ENCODE data around the gene DHX30. TPM values are rescaled to one million over a fixed set of nuclear protein-coding genes. Genes with fewer than 3 reads are reported as not detected.

Gene DHX30
- total and polyA plus RNA-seq, 8 donors: 22.6 to 56.2 (median 43.9) TPM

DNA sequence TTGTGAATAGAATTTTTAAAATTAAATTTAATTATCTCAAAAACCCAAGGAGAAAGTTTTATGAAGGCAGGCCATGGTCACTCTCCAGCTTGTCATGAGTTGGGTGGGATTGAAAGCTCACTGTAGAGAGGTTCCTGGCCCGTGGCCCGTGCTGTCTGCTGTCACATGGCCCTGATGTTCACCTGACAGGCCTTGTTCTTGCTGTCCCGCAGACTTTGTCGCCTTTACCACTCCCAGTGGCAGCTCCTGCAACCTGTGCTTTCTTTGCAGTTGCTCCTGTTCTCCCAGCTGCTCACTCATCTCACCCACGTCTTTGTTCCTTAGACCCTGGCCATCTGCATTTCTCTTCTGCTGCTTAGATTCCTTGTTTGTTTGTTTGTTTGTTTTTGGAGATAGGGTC is 35.6 kb downstream of the DHX30 start:
- intact Hi-C loops (cut with DNase I; ENCODE audit: low total_unique reads): loop anchor here (5.0 kb wide), 2 partner anchors 154 to 319 kb away; no protein-coding TSS in a partner anchor
- no peak for TF ChIP-seq EP300 (IDR thresholded peaks at IDR 0.05)
- TF ChIP-seq POLR2A (IDR thresholded peaks at IDR 0.05): no peak
- no peak for TF ChIP-seq POLR2AphosphoS5 (IDR thresholded peaks at IDR 0.05)
- TF ChIP-seq CTCF (IDR thresholded peaks at IDR 0.05): no peak

DNA sequence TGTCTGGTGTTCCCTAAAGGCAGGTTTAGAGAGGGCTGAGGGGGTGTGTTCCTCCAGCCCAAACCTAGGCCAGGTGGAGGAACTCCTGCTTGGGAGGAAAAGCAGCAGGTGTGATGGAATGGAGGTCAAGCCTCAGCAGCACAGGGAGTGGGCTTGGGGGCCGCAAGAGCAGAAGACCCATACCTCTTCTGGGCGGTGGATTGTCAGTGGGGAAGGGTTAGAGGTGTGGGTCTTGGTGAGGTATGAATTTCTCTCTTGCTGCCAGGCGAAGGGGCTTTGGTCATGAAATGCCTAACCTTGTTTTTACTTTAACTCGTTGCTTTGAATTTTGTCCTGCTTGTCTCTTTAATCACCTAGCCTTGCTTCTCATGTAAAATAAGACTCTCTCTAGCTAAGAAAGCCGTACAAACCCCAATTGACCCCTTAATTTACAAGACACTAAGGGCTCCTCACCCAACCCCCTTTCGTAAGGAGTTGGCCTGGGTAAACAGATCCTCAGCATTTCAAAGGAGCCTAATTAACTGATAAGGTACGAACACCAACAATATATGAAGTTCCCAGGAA is 38.9 kb downstream of the DHX30 start:
- intact Hi-C loops (cut with DNase I; ENCODE audit: low total_unique reads): no loop called here
- peaks cover 0 to 6% (median 0%) of the 10 kb centered on the region in 4 donors for H3K4me1 ChIP-seq
- no peaks in the 10 kb centered on the region for H3K9me3 ChIP-seq
- no peak overlapping the region for H3K4me3 ChIP-seq
- no peak overlapping the region for H3K27ac ChIP-seq
- DNase-seq: no peak
- H3K36me3 ChIP-seq: peaks cover 72 to 100% (median 100%) of the 10 kb centered on the region in 4 donors
- 71 to 79% (median 72%) methylated on average over 7 of the region's 7 CpGs for WGBS, 5 donors
- TF ChIP-seq POLR2A (IDR thresholded peaks at IDR 0.05) (no peak), POLR2AphosphoS5 (IDR thresholded peaks at IDR 0.05) (no peak), CTCF (IDR thresholded peaks at IDR 0.05) (no peak), EP300 (IDR thresholded peaks at IDR 0.05) (no peak)
- H3K27me3 ChIP-seq: no peaks in the 10 kb centered on the region

More for the DNA sequence above, 35.6 kb downstream of the DHX30 start:
- DNase-seq: no peak
- H3K27me3 ChIP-seq: no peaks in the 10 kb centered on the region
- no peak overlapping the region for H3K4me3 ChIP-seq
- no peaks in the 10 kb centered on the region for H3K9me3 ChIP-seq
- H3K36me3 ChIP-seq: peaks cover 78 to 100% (median 100%) of the 10 kb centered on the region in 4 donors
- WGBS, 5 donors: 89 to 93% (median 91%) methylated on average over 5 of the region's 5 CpGs
- peaks cover 0 to 6% (median 0%) of the 10 kb centered on the region in 4 donors for H3K4me1 ChIP-seq
- no peak overlapping the region for H3K27ac ChIP-seq

GRCh38 chr3:47846186-47846879 is 43.4 kb downstream of the DHX30 start:
- TF ChIP-seq POLR2AphosphoS5 (IDR thresholded peaks at IDR 0.05) (no peak), CTCF (IDR thresholded peaks at IDR 0.05) (no peak), POLR2A (IDR thresholded peaks at IDR 0.05) (no peak), EP300 (IDR thresholded peaks at IDR 0.05) (no peak)

GRCh38 chr3:47846880-47847248 is 43.9 kb downstream of the DHX30 start:
- no peak overlapping the region for H3K4me3 ChIP-seq
- intact Hi-C loops (cut with DNase I; ENCODE audit: low total_unique reads): no loop called here
- peaks cover 0 to 8% (median 1%) of the 10 kb centered on the region in 4 donors for H3K4me1 ChIP-seq
- WGBS, 5 donors: 85 to 97% (median 88%) methylated on average over 9 to 10 of the region's 10 CpGs
- H3K9me3 ChIP-seq: no peaks in the 10 kb centered on the region
- DNase-seq: no peak
- H3K27ac ChIP-seq: no peak overlapping the region
- no peaks in the 10 kb centered on the region for H3K27me3 ChIP-seq
- H3K36me3 ChIP-seq: peaks cover 72 to 100% (median 100%) of the 10 kb centered on the region in 4 donors
- TF ChIP-seq POLR2AphosphoS5 (IDR thresholded peaks at IDR 0.05) (no peak), CTCF (IDR thresholded peaks at IDR 0.05) (no peak), EP300 (IDR thresholded peaks at IDR 0.05) (no peak), POLR2A (IDR thresholded peaks at IDR 0.05) (no peak)

More at GRCh38 chr3:47846186-47846879, 43.4 kb downstream of the DHX30 start:
- Histone ChIP-seq H3K27me3 (no peaks in the 10 kb centered on the region), H3K4me1 (peaks cover 0 to 8% (median 1%) of the 10 kb centered on the region in 4 donors), H3K9me3 (no peaks in the 10 kb centered on the region), H3K27ac (no peak overlapping the region), H3K4me3 (no peak overlapping the region), H3K36me3 (peaks cover 76 to 100% (median 100%) of the 10 kb centered on the region in 4 donors)
- WGBS, 5 donors: 92 to 95% (median 95%) methylated on average over 12 to 37 of the region's 37 CpGs
- intact Hi-C loops (cut with DNase I; ENCODE audit: low total_unique reads): no loop called here
- no peak for DNase-seq
